Activated CD4-positive, alpha-beta T cell treated with anti-CD3 and anti-CD28 coated beads, Interleukin-2, amount 50 U/mL, for 1 hour (primary cell): ENCODE data around the gene FBXL7.

Experiments
- DNase-seq: peaks from one replicate; pipeline ENCODE4 v3.0.0-alpha.2; 2020

The FBXL7 gene

GRCh38 chr5:15682122-15682521 is 182.1 kb downstream of the FBXL7 start:
- no peak for DNase-seq

- DNase-seq, result no peak
These were observed 182.6 kb downstream of the FBXL7 start for GRCh38 chr5:15682566-15682965.

GRCh38 chr5:15683332-15683731 is 183.4 kb downstream of the FBXL7 start:
- DNase-seq, result no peak

- no peak for DNase-seq
These were observed 187.4 kb downstream of the FBXL7 start for GRCh38 chr5:15687401-15687800.

GRCh38 chr5:15689836-15690235 is 189.9 kb downstream of the FBXL7 start:
- no peak for DNase-seq

- no peak for DNase-seq
These were observed 190.6 kb downstream of the FBXL7 start for GRCh38 chr5:15690611-15691010.

- DNase-seq, result no peak
These were observed 191.5 kb downstream of the FBXL7 start for GRCh38 chr5:15691521-15691920.

- DNase-seq, result no peak
These were observed 192.9 kb downstream of the FBXL7 start for GRCh38 chr5:15692706-15693381.

- DNase-seq, result no peak
These were observed 193.4 kb downstream of the FBXL7 start for GRCh38 chr5:15693382-15693728.

GRCh38 chr5:15693933-15694332 is 194.0 kb downstream of the FBXL7 start:
- DNase-seq, result no peak

GRCh38 chr5:15694696-15695214 is 194.8 kb downstream of the FBXL7 start:
- DNase-seq, result no peak

GRCh38 chr5:15695215-15695731 is 195.3 kb downstream of the FBXL7 start:
- no peak for DNase-seq

GRCh38 chr5:15700373-15700772 is 200.4 kb downstream of the FBXL7 start:
- no peak for DNase-seq

- DNase-seq, result no peak
These were observed 202.1 kb downstream of the FBXL7 start for GRCh38 chr5:15702102-15702501.

GRCh38 chr5:15703901-15704300 is 203.9 kb downstream of the FBXL7 start:
- no peak for DNase-seq

- no peak for DNase-seq
These were observed 204.5 kb downstream of the FBXL7 start for GRCh38 chr5:15704397-15704947.

- DNase-seq, result no peak
These were observed 207.7 kb downstream of the FBXL7 start for GRCh38 chr5:15707631-15708030.

- no peak for DNase-seq
These were observed 211.9 kb downstream of the FBXL7 start for GRCh38 chr5:15711892-15712291.

GRCh38 chr5:15715535-15715934 is 215.6 kb downstream of the FBXL7 start:
- no peak for DNase-seq

- no peak for DNase-seq
These were observed 216.0 kb downstream of the FBXL7 start for GRCh38 chr5:15715967-15716366.

GRCh38 chr5:15717001-15717400 is 217.0 kb downstream of the FBXL7 start:
- no peak for DNase-seq

- no peak for DNase-seq
These were observed 218.6 kb downstream of the FBXL7 start for GRCh38 chr5:15718421-15719179.

GRCh38 chr5:15719784-15720183 is 219.8 kb downstream of the FBXL7 start:
- no peak for DNase-seq

GRCh38 chr5:15720515-15720914 is 220.5 kb downstream of the FBXL7 start:
- no peak for DNase-seq
